Right hindlimb (tissue), 1 donor: ENCODE data around the gene DDHD1.

Experiments
- DNase-seq: peaks from one replicate; pipeline ENCODE4 v3.0.0-alpha.2; 2018

DDHD1 gene

GRCh38 chr14:52987514-52987913 lies 165.6 kb downstream of the DDHD1 start:
- DNase-seq = no peak

GRCh38 chr14:52987042-52987441 lies 166.1 kb downstream of the DDHD1 start:
- DNase-seq = no peak
